SK-N-SH treated with all-trans-retinoic acid at 6 μM for 48 hours (cell line): ENCODE data around the gene LAX1.

Experiments
- ATAC-seq: fragments of 200-7000 bp; cut with Tn5 transposase; 3 replicates; pipeline ENCODE4 v1.9.1; 2020; ENCODE audit warnings: mild to moderate bottlenecking, moderate library complexity
- ARNTL ChIP-seq: fragments of 450-650 bp; formaldehyde crosslinking; IDR thresholded peaks from 2 replicates; pipeline ENCODE4 v1.5.0; 2020; ENCODE audit warnings: low read depth, mild to moderate bottlenecking, moderate library complexity, borderline replicate concordance
- BACH2 ChIP-seq: fragments of 250-450 bp; sonication (Bioruptor Pico); IDR thresholded peaks from 2 replicates; pipeline ENCODE4 v1.9.0; 2021; ENCODE audit warnings: mild to moderate bottlenecking, borderline replicate concordance
- CSDC2 ChIP-seq: fragments of 250-450 bp; sonication (Bioruptor Pico); IDR thresholded peaks from 2 replicates; pipeline ENCODE4 v1.5.0; 2020; ENCODE audit warnings: mild to moderate bottlenecking, moderate library complexity
- ESRRG ChIP-seq: fragments of 250-450 bp; sonication (Bioruptor Pico); IDR thresholded peaks from 2 replicates; pipeline ENCODE4 v1.6.1; 2021; ENCODE audit warnings: mild to moderate bottlenecking
- GLIS3 ChIP-seq: fragments of 250-450 bp; sonication (Bioruptor Pico); IDR thresholded peaks from 2 replicates; pipeline ENCODE4 v1.5.0; 2020; ENCODE audit warnings: mild to moderate bottlenecking, moderate library complexity
- ISL1 ChIP-seq: fragments of 250-450 bp; sonication (Bioruptor Pico); IDR thresholded peaks from 2 replicates; pipeline ENCODE4 v2.1.2; 2022; ENCODE audit warnings: mild to moderate bottlenecking, moderate library complexity
- OSR1 ChIP-seq: fragments of 250-450 bp; sonication (Bioruptor Pico); IDR thresholded peaks from 2 replicates; pipeline ENCODE4 v1.8.0; 2022; ENCODE audit warnings: moderate library complexity, mild to moderate bottlenecking, inconsistent platforms
- PATZ1 ChIP-seq: fragments of 250-450 bp; sonication (Bioruptor Pico); IDR thresholded peaks from 2 replicates; pipeline ENCODE4 v1.8.0; 2020; ENCODE audit warnings: mild to moderate bottlenecking, moderate library complexity, borderline replicate concordance
- PPARA ChIP-seq: fragments of 250-450 bp; sonication (Bioruptor Pico); IDR thresholded peaks from 2 replicates; pipeline ENCODE4 v1.5.0; 2020; ENCODE audit warnings: mild to moderate bottlenecking, borderline replicate concordance
- RARB ChIP-seq: fragments of 250-450 bp; sonication (Bioruptor Pico); IDR thresholded peaks from 2 replicates; pipeline ENCODE4 v1.8.0; 2021; ENCODE audit warnings: mild to moderate bottlenecking, moderate library complexity
- SNAI2 ChIP-seq: fragments of 250-450 bp; sonication (Bioruptor Pico); IDR thresholded peaks from 2 replicates; pipeline ENCODE4 v1.5.0; 2020; ENCODE audit warnings: mild to moderate bottlenecking, moderate library complexity
- TCF4 ChIP-seq: fragments of 250-450 bp; sonication (Bioruptor Pico); IDR thresholded peaks from 2 replicates; pipeline ENCODE4 v1.8.0; 2021; ENCODE audit warnings: mild to moderate bottlenecking, moderate library complexity, borderline replicate concordance
- TOX ChIP-seq: fragments of 250-450 bp; sonication (Bioruptor Pico); IDR thresholded peaks from 2 replicates; pipeline ENCODE4 v1.8.0; 2021; ENCODE audit warnings: mild to moderate bottlenecking, moderate library complexity, borderline replicate concordance
- ZC3H10 ChIP-seq: fragments of 250-450 bp; sonication (Bioruptor Pico); IDR thresholded peaks from 2 replicates; pipeline ENCODE4 v1.5.1; 2021; ENCODE audit warnings: mild to moderate bottlenecking, moderate library complexity
- ZFP3 ChIP-seq: fragments of 250-450 bp; sonication (Bioruptor Pico); IDR thresholded peaks from 2 replicates; pipeline ENCODE4 v1.5.0; 2020; ENCODE audit warnings: mild to moderate bottlenecking, moderate library complexity
- ZFP30 ChIP-seq: fragments of 450-650 bp; formaldehyde crosslinking; IDR thresholded peaks from 2 replicates; pipeline ENCODE4 v1.5.0; 2022; ENCODE audit warnings: mild to moderate bottlenecking, moderate library complexity
- ZNF565 ChIP-seq: fragments of 450-650 bp; formaldehyde crosslinking; conservative IDR thresholded peaks from 2 replicates; pipeline ENCODE4 v1.5.0; 2020; ENCODE audit warnings: low read depth, mild to moderate bottlenecking, moderate library complexity
- ZNF70 ChIP-seq: fragments of 450-650 bp; formaldehyde crosslinking; IDR thresholded peaks from 2 replicates; pipeline ENCODE4 v1.5.0; 2020; ENCODE audit warnings: mild to moderate bottlenecking, moderate library complexity
- ZNF8 ChIP-seq: fragments of 450-650 bp; formaldehyde crosslinking; IDR thresholded peaks from 2 replicates; pipeline ENCODE4 v1.5.0; 2020; ENCODE audit warnings: mild to moderate bottlenecking, moderate library complexity
- TF ChIP-seq, protein P1 (sequence below): fragments of 250-450 bp; sonication (Bioruptor Pico); IDR thresholded peaks from 2 replicates; pipeline ENCODE4 v1.5.1; 2020; ENCODE audit warnings: low read depth, mild to moderate bottlenecking, moderate library complexity
- TF ChIP-seq, protein P2 (sequence below): fragments of 250-450 bp; sonication (Bioruptor Pico); IDR thresholded peaks from 2 replicates; pipeline ENCODE4 v1.8.0; 2021; ENCODE audit warnings: low read depth, mild to moderate bottlenecking, moderate library complexity, borderline replicate concordance
- TF ChIP-seq, protein P3 (sequence below): fragments of 250-450 bp; sonication (Bioruptor Pico); IDR thresholded peaks from 2 replicates; pipeline ENCODE4 v1.5.1; 2021; ENCODE audit warnings: mild to moderate bottlenecking, moderate library complexity

The LAX1 gene, protein sequence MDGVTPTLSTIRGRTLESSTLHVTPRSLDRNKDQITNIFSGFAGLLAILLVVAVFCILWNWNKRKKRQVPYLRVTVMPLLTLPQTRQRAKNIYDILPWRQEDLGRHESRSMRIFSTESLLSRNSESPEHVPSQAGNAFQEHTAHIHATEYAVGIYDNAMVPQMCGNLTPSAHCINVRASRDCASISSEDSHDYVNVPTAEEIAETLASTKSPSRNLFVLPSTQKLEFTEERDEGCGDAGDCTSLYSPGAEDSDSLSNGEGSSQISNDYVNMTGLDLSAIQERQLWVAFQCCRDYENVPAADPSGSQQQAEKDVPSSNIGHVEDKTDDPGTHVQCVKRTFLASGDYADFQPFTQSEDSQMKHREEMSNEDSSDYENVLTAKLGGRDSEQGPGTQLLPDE

DNA sequence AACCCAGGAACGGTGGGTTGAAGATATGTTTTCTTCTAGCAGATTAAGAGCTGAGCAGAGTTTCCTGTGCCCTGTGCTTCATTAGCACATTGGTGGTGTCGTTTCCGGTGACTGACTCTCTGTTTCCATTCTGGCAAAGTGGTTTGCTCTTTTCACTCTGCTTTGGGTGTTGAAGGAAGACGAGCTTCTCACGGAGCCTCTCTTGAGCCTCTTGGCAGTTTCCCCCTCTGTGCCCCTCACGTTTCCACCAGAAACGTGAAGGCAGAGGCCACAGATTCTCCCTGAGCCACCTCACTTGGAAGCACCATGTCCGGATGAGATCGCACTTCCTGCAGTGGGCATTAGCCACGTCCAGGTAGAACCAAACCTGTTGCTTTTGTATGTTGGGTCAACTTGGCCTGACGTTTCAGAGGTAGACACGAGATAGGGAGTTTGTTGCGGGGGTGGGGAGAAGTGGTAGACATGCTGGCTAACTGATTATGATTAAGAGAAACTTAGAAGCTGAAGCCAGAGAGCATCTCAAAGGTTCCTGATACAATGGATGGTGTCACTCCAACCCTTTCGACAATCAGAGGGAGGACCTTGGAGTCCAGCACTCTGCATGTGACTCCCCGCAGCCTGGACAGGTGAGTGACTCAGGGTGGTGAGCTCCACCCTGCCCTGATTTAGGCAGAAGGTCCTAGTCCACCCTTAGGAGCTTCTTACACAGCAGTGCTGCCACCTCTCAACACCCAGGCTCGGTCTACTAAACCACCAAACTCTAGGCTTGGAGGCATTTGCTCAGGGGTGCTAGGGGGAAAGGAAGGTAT lies at the start of gene LAX1:
Gene LAX1 (plus strand): TSS at position 155 of the 809 bp plus-strand sequence. CDS start 383 bp downstream, at position 538.
- no peak for ATAC-seq
- TF ChIP-seq ZFP30 (CRISPR knock-in tag) (no peak), GLIS3 (CRISPR knock-in tag) (no peak), CSDC2 (CRISPR knock-in tag) (no peak), RARB (no peak), ARNTL (CRISPR knock-in tag) (no peak), ZNF70 (CRISPR knock-in tag) (no peak), ZC3H10 (no peak), TCF4 (CRISPR knock-in tag) (no peak), ZNF565 (no peak), TOX (CRISPR knock-in tag) (no peak), ZNF8 (CRISPR knock-in tag) (no peak), BACH2 (no peak), ISL1 (CRISPR knock-in tag) (no peak)
- TF ChIP-seq, protein P1, sequence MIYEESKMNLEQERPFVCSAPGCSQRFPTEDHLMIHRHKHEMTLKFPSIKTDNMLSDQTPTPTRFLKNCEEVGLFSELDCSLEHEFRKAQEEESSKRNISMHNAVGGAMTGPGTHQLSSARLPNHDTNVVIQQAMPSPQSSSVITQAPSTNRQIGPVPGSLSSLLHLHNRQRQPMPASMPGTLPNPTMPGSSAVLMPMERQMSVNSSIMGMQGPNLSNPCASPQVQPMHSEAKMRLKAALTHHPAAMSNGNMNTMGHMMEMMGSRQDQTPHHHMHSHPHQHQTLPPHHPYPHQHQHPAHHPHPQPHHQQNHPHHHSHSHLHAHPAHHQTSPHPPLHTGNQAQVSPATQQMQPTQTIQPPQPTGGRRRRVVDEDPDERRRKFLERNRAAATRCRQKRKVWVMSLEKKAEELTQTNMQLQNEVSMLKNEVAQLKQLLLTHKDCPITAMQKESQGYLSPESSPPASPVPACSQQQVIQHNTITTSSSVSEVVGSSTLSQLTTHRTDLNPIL (CRISPR knock-in tag), result no peak
- TF ChIP-seq, protein P2, sequence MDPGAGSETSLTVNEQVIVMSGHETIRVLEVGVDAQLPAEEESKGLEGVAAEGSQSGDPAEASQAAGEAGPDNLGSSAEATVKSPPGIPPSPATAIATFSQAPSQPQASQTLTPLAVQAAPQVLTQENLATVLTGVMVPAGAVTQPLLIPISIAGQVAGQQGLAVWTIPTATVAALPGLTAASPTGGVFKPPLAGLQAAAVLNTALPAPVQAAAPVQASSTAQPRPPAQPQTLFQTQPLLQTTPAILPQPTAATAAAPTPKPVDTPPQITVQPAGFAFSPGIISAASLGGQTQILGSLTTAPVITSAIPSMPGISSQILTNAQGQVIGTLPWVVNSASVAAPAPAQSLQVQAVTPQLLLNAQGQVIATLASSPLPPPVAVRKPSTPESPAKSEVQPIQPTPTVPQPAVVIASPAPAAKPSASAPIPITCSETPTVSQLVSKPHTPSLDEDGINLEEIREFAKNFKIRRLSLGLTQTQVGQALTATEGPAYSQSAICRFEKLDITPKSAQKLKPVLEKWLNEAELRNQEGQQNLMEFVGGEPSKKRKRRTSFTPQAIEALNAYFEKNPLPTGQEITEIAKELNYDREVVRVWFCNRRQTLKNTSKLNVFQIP (CRISPR knock-in tag), result no peak

DNA sequence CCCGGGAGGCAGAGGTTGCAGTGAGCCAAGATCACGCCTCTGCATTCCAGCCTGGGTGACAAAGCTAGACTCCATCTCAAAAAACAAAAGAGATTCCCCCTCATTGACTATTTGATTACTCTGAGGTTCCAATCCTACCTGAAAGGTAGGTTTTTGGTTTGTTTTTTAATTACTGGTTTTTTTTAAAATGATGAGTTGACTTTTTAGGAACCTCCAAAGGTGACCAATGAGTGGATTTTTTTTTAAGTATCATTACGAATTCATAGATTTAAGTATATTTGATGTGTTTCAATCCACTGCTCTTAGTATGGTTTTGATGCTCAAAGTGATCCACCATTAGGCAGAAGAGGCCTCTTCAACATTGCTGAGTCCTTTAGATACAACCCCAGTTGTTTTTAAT lies 47.9 kb upstream of the LAX1 start:
- TF ChIP-seq ZNF70 (CRISPR knock-in tag) (no peak), ZNF565 (no peak), TOX (CRISPR knock-in tag) (no peak), PATZ1 (CRISPR knock-in tag) (no peak), SNAI2 (CRISPR knock-in tag) (no peak), ZNF8 (CRISPR knock-in tag) (no peak), OSR1 (CRISPR knock-in tag) (no peak), ARNTL (CRISPR knock-in tag) (no peak)
- ATAC-seq, result no peak

- no peak for ATAC-seq
Observed at GRCh38 chr1:203720242-203720641, 44.7 kb upstream of the LAX1 start.

More at GRCh38 chr1:203720242-203720641, 44.7 kb upstream of the LAX1 start:
- TF ChIP-seq ZNF565 (no peak), CSDC2 (CRISPR knock-in tag) (no peak), BACH2 (no peak), GLIS3 (CRISPR knock-in tag) (no peak), RARB (no peak), ZC3H10 (no peak), PATZ1 (CRISPR knock-in tag) (no peak), ESRRG (CRISPR knock-in tag) (no peak), ZFP3 (CRISPR knock-in tag) (no peak), TCF4 (CRISPR knock-in tag) (no peak), OSR1 (CRISPR knock-in tag) (no peak), ARNTL (CRISPR knock-in tag) (no peak), SNAI2 (CRISPR knock-in tag) (no peak), PPARA (CRISPR knock-in tag) (no peak)
- TF ChIP-seq, protein P1 (CRISPR knock-in tag), result no peak
- TF ChIP-seq, protein P3, sequence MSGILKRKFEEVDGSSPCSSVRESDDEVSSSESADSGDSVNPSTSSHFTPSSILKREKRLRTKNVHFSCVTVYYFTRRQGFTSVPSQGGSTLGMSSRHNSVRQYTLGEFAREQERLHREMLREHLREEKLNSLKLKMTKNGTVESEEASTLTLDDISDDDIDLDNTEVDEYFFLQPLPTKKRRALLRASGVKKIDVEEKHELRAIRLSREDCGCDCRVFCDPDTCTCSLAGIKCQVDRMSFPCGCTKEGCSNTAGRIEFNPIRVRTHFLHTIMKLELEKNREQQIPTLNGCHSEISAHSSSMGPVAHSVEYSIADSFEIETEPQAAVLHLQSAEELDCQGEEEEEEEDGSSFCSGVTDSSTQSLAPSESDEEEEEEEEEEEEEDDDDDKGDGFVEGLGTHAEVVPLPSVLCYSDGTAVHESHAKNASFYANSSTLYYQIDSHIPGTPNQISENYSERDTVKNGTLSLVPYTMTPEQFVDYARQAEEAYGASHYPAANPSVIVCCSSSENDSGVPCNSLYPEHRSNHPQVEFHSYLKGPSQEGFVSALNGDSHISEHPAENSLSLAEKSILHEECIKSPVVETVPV (CRISPR knock-in tag), result no peak
- TF ChIP-seq, protein P2 (CRISPR knock-in tag), result no peak
